Fibroblast of skin of left biceps (primary cell): Measurements from ENCODE around the gene SPTBN4.
"Not testable (repeated sequence)": the region's sequence is repeated elsewhere in the genome, so short reads cannot be mapped to it uniquely, and the experiment has no call there.

Source experiments
- DNase-seq, 2 experiments: peaks; one replicate each; pipeline ENCODE4 v3.0.0-alpha.2; 2013; ENCODE audit warnings: low read depth in 2 of 2

SPTBN4 gene

GRCh38 chr19:40502647-40503319 is 36.0 kb downstream of the SPTBN4 start:
- DNase-seq = no peak

- no peak for DNase-seq
Measured at GRCh38 chr19:40503320-40503695, 36.5 kb downstream of the SPTBN4 start.

GRCh38 chr19:40506099-40506498 is 39.3 kb downstream of the SPTBN4 start:
- no peak for DNase-seq

GRCh38 chr19:40507892-40508291 is 41.1 kb downstream of the SPTBN4 start:
- DNase-seq = no peak

- no peak for DNase-seq
Measured at GRCh38 chr19:40508739-40509260, 42.0 kb downstream of the SPTBN4 start.

GRCh38 chr19:40510526-40511115 is 43.8 kb downstream of the SPTBN4 start:
- no peak for DNase-seq

- no peak for DNase-seq
Measured at GRCh38 chr19:40511487-40511886, 44.7 kb downstream of the SPTBN4 start.

GRCh38 chr19:40512110-40512472 is 45.3 kb downstream of the SPTBN4 start:
- no peak for DNase-seq

GRCh38 chr19:40512473-40513344 is 45.9 kb downstream of the SPTBN4 start:
- no peak for DNase-seq

GRCh38 chr19:40513345-40513678 is 46.5 kb downstream of the SPTBN4 start:
- DNase-seq = no peak

GRCh38 chr19:40513741-40514315 is 47.0 kb downstream of the SPTBN4 start:
- DNase-seq = no peak

GRCh38 chr19:40517248-40517647 is 50.4 kb downstream of the SPTBN4 start:
- no peak for DNase-seq

GRCh38 chr19:40519352-40520322 is 52.8 kb downstream of the SPTBN4 start:
- DNase-seq = no peak

GRCh38 chr19:40521276-40521675 is 54.5 kb downstream of the SPTBN4 start:
- no peak for DNase-seq

GRCh38 chr19:40521900-40522299 is 55.1 kb downstream of the SPTBN4 start:
- not testable (repeated sequence) for DNase-seq

- DNase-seq = no peak
Measured at GRCh38 chr19:40523322-40524047, 56.7 kb downstream of the SPTBN4 start.

- DNase-seq = no peak
Measured at GRCh38 chr19:40524133-40524549, 57.3 kb downstream of the SPTBN4 start.

GRCh38 chr19:40524655-40525054 is 57.9 kb downstream of the SPTBN4 start:
- no peak for DNase-seq

- DNase-seq = no peak
Measured at GRCh38 chr19:40525234-40526051, 58.6 kb downstream of the SPTBN4 start.

- no peak for DNase-seq
Measured at GRCh38 chr19:40528078-40528477, 61.3 kb downstream of the SPTBN4 start.
